SK-N-SH (cell line): ENCODE data around the gene TEKT5. TPM values are rescaled to one million over a fixed set of nuclear protein-coding genes. Genes with fewer than 3 reads are reported as not detected.

Experiments
- CHD2 ChIP-seq: fragments of 150-350 bp; IDR thresholded peaks from 2 replicates; pipeline ENCODE4 v1.6.1; 2018; ENCODE audit warnings: low read length; ENCODE audit not compliant: partially characterized antibody
- ELF1 ChIP-seq: IDR thresholded peaks from 2 replicates; pipeline ENCODE4 v1.4.0; 2012
- EZH2phosphoT487 ChIP-seq: fragments of 200-600 bp; sonication (generic); IDR thresholded peaks from 2 replicates; pipeline ENCODE4 v1.6.1; 2017; ENCODE audit warnings: low read depth, mixed run types, mild to moderate bottlenecking, antibody characterized with exemption, moderate library complexity, borderline replicate concordance
- FOSL2 ChIP-seq: IDR thresholded peaks from 2 replicates; pipeline ENCODE4 v1.4.0; 2012; ENCODE audit warnings: low read depth, mild to moderate bottlenecking, moderate library complexity, borderline replicate concordance
- FOXJ3 ChIP-seq: sonication (generic); formaldehyde crosslinking; IDR thresholded peaks from 2 replicates; pipeline ENCODE4 v1.5.1; 2020; ENCODE audit warnings: mild to moderate bottlenecking, missing genetic modification reagents
- FOXM1 ChIP-seq: IDR thresholded peaks from 2 replicates; pipeline ENCODE4 v1.4.0; 2012; ENCODE audit warnings: low read depth, mild to moderate bottlenecking
- GABPA ChIP-seq: IDR thresholded peaks from 2 replicates; pipeline ENCODE4 v1.4.0; 2012; ENCODE audit warnings: low read depth, mild to moderate bottlenecking
- IRF3 ChIP-seq: fragments of 150-350 bp; IDR thresholded peaks from 2 replicates; pipeline ENCODE4 v1.6.1; 2016; ENCODE audit warnings: mild to moderate bottlenecking, low read depth, low read length
- MAX ChIP-seq: IDR thresholded peaks from 2 replicates; pipeline ENCODE4 v1.4.0; 2012; ENCODE audit warnings: low read depth
- MEF2A ChIP-seq: IDR thresholded peaks from 2 replicates; pipeline ENCODE4 v1.4.0; 2012; ENCODE audit warnings: low read depth, borderline replicate concordance
- MXI1 ChIP-seq: IDR thresholded peaks from 2 replicates; pipeline ENCODE4 v1.6.1; 2012; ENCODE audit warnings: mild to moderate bottlenecking, low read depth, low read length, improper control_type of control experiment
- NFIC ChIP-seq: IDR thresholded peaks from 2 replicates; pipeline ENCODE4 v1.4.0; 2012; ENCODE audit warnings: borderline replicate concordance
- POLR2AphosphoS5 ChIP-seq: IDR thresholded peaks from 2 replicates; pipeline ENCODE4 v1.6.1; 2012; ENCODE audit warnings: low read depth, low read length
- RAD21 ChIP-seq: IDR thresholded peaks from 2 replicates; pipeline ENCODE4 v1.6.1; 2012; ENCODE audit warnings: mild to moderate bottlenecking, low read length
- RCOR1 ChIP-seq: fragments of 150-350 bp; IDR thresholded peaks from 2 replicates; pipeline ENCODE4 v1.6.1; 2017; ENCODE audit warnings: antibody characterized with exemption, low read length
- RXRA ChIP-seq: IDR thresholded peaks from 2 replicates; pipeline ENCODE4 v1.4.0; 2012; ENCODE audit warnings: low read depth, mild to moderate bottlenecking, borderline replicate concordance
- SIN3A ChIP-seq: IDR thresholded peaks from 2 replicates; pipeline ENCODE4 v1.6.1; 2012; ENCODE audit warnings: low read depth, mild to moderate bottlenecking, low read length, moderate library complexity, borderline replicate concordance
- SMC3 ChIP-seq: IDR thresholded peaks from 2 replicates; pipeline ENCODE4 v1.6.1; 2012; ENCODE audit warnings: low read depth, low read length, improper control_type of control experiment
- TAF1 ChIP-seq: IDR thresholded peaks from 2 replicates; pipeline ENCODE4 v1.6.1; 2012; ENCODE audit warnings: low read depth, mild to moderate bottlenecking, low read length, moderate library complexity, borderline replicate concordance
- TCF12 ChIP-seq: IDR thresholded peaks from 2 replicates; pipeline ENCODE4 v1.4.0; 2012
- TEAD4 ChIP-seq: IDR thresholded peaks from 2 replicates; pipeline ENCODE4 v1.4.0; 2012; ENCODE audit warnings: mild to moderate bottlenecking, borderline replicate concordance; ENCODE audit not compliant: insufficient read depth
- YY1 ChIP-seq: IDR thresholded peaks from 2 replicates; pipeline ENCODE4 v1.4.0; 2012; ENCODE audit warnings: low read depth, mild to moderate bottlenecking
- polyA plus RNA-seq, 3 experiments: library from polyadenylated mRNA; depleted of rRNA; stranded (reverse); fragments of >200 nt; gene quantifications; 2 replicates each; pipeline ENCODE4 v1.2.3, GENCODE V29; 2012
- TF ChIP-seq, protein P1 (sequence below): fragments of 200-600 bp; sonication (generic); IDR thresholded peaks from 2 replicates; pipeline ENCODE4 v1.6.1; 2017; ENCODE audit warnings: antibody characterized with exemption, mild to moderate bottlenecking, moderate library complexity
- TF ChIP-seq, protein P2 (sequence below): IDR thresholded peaks from 2 replicates; pipeline ENCODE4 v1.4.0; 2012; ENCODE audit warnings: low read depth, borderline replicate concordance
- TF ChIP-seq, protein P3 (sequence below): IDR thresholded peaks from 2 replicates; pipeline ENCODE4; 2012

TEKT5 gene
- polyA plus RNA-seq, 1 of the 3 experiments (the other 2 are of a cell fraction), result not detected

DNA sequence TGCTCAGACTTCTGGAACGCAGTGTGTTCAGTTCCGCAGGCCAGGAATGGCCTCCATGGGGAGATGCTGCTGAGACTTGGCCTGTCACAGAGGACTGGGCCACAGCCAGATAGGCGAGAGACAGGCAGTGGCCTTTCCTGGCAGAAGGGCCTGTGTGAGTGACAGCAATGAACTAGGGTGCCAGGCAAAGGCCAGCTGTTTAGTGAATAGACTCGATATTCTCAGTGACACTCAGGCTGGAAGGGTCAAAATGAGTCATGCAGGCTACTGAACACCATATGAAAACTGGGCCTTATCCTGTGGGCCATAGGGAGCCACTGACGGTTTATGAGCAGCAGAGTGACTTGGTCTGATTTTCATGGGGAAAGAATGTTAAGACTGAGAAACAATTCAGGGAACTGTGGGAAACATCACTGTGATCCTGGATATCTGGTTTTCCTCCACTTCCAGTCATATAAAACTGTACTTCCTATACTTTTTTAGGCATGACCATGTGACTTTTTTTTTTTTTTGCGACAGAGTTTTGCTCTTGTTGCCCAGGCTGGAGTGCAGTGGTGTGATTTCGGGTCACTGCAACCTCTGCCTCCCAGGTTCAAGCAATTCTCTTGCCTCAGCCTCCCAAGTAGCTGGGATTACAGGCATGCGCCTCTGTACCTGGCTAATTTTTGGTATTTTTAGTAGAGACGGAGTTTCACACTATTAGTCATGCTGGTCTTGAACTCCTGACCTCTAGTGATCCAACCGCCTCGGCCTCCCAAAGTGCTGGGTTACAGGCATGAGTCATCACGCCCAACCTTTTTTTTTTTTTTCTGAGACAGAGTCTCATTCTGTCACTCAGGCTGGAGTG is 43.7 kb upstream of the TEKT5 start (continued):
- TF ChIP-seq, protein P1, sequence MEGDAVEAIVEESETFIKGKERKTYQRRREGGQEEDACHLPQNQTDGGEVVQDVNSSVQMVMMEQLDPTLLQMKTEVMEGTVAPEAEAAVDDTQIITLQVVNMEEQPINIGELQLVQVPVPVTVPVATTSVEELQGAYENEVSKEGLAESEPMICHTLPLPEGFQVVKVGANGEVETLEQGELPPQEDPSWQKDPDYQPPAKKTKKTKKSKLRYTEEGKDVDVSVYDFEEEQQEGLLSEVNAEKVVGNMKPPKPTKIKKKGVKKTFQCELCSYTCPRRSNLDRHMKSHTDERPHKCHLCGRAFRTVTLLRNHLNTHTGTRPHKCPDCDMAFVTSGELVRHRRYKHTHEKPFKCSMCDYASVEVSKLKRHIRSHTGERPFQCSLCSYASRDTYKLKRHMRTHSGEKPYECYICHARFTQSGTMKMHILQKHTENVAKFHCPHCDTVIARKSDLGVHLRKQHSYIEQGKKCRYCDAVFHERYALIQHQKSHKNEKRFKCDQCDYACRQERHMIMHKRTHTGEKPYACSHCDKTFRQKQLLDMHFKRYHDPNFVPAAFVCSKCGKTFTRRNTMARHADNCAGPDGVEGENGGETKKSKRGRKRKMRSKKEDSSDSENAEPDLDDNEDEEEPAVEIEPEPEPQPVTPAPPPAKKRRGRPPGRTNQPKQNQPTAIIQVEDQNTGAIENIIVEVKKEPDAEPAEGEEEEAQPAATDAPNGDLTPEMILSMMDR, result no peak
- no peak for TF ChIP-seq POLR2AphosphoS5
- peak; percentile 39; the same call in 1 of the 2 replicates for TF ChIP-seq MEF2A
- TF ChIP-seq MXI1, result no peak
- no peak for TF ChIP-seq YY1
- peak; percentile 97 for TF ChIP-seq RXRA
- no peak for TF ChIP-seq GABPA
- no peak for TF ChIP-seq ELF1
- no peak for TF ChIP-seq SIN3A
- TF ChIP-seq, protein P2, sequence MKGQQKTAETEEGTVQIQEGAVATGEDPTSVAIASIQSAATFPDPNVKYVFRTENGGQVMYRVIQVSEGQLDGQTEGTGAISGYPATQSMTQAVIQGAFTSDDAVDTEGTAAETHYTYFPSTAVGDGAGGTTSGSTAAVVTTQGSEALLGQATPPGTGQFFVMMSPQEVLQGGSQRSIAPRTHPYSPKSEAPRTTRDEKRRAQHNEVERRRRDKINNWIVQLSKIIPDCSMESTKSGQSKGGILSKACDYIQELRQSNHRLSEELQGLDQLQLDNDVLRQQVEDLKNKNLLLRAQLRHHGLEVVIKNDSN, result no peak
- TF ChIP-seq TCF12, result peak; percentile 33; the same call in 1 of the 2 replicates
- TF ChIP-seq IRF3, result no peak
- TF ChIP-seq, protein P3, sequence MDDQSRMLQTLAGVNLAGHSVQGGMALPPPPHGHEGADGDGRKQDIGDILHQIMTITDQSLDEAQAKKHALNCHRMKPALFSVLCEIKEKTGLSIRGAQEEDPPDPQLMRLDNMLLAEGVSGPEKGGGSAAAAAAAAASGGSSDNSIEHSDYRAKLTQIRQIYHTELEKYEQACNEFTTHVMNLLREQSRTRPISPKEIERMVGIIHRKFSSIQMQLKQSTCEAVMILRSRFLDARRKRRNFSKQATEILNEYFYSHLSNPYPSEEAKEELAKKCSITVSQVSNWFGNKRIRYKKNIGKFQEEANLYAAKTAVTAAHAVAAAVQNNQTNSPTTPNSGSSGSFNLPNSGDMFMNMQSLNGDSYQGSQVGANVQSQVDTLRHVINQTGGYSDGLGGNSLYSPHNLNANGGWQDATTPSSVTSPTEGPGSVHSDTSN, result peak; percentile 61
- TF ChIP-seq MAX, result no peak
- TF ChIP-seq SMC3, result no peak
- no peak for TF ChIP-seq CHD2
- TF ChIP-seq TEAD4, result no peak
- peak; percentile 82 for TF ChIP-seq FOSL2
- TF ChIP-seq RCOR1, result no peak
- TF ChIP-seq FOXJ3 (CRISPR knock-in tag), result no peak
- no peak for TF ChIP-seq RAD21
- TF ChIP-seq TAF1, result no peak
- TF ChIP-seq NFIC, result no peak
- no peak for TF ChIP-seq FOXM1
- TF ChIP-seq EZH2phosphoT487, result no peak
